H9 (cell line): Measurements from ENCODE around the gene PGM2L1. TPM values are rescaled to one million over a fixed set of nuclear protein-coding genes. Genes with fewer than 3 reads are reported as not detected.

Source experiments
- DNase-seq: peaks from one replicate; pipeline ENCODE4 v3.0.0-alpha.2; 2017
- H2AFZ ChIP-seq: one replicate; pipeline ENCODE4 v1.6.1; 2013; ENCODE audit warnings: mild to moderate bottlenecking, low read length, control low read depth, moderate library complexity
- H2AK5ac ChIP-seq: 2 replicates; pipeline ENCODE4 v1.6.1; 2013; ENCODE audit warnings: low read length, control low read depth, mixed read lengths; ENCODE audit not compliant: insufficient read length
- H2BK120ac ChIP-seq: one replicate; pipeline ENCODE4 v1.6.1; 2013; ENCODE audit warnings: low read depth, mild to moderate bottlenecking, low read length, control low read depth, inconsistent platforms; ENCODE audit not compliant: poor library complexity, severe bottlenecking
- H2BK12ac ChIP-seq: 2 replicates; pipeline ENCODE4 v1.6.1; 2013; ENCODE audit warnings: low read length, control low read depth, mixed read lengths, low read depth; ENCODE audit not compliant: insufficient read length
- H2BK15ac ChIP-seq: 2 replicates; pipeline ENCODE4 v1.6.1; 2013; ENCODE audit warnings: low read depth, low read length, control low read depth
- H2BK20ac ChIP-seq: one replicate; pipeline ENCODE4 v1.6.1; 2013; ENCODE audit warnings: low read depth, mild to moderate bottlenecking, low read length, control low read depth, inconsistent platforms; ENCODE audit not compliant: poor library complexity, severe bottlenecking
- H2BK5ac ChIP-seq: 2 replicates; pipeline ENCODE4 v1.6.1; 2013; ENCODE audit warnings: low read length, control low read depth, mixed read lengths; ENCODE audit not compliant: insufficient read length
- H3K14ac ChIP-seq: 2 replicates; pipeline ENCODE4 v1.6.1; 2013; ENCODE audit warnings: low read length, control low read depth; ENCODE audit not compliant: insufficient read depth
- H3K18ac ChIP-seq: 2 replicates; pipeline ENCODE4 v1.6.1; 2013; ENCODE audit warnings: low read depth, mild to moderate bottlenecking, mixed read lengths, low read length, control low read depth; ENCODE audit not compliant: insufficient read length
- H3K23ac ChIP-seq: 2 replicates; pipeline ENCODE4 v1.6.1; 2013; ENCODE audit warnings: low read length, control low read depth, mixed read lengths, low read depth; ENCODE audit not compliant: insufficient read length
- H3K23me2 ChIP-seq: 2 replicates; pipeline ENCODE4 v1.6.1; 2013; ENCODE audit warnings: low read depth, mild to moderate bottlenecking, mixed read lengths, low read length, control low read depth; ENCODE audit not compliant: insufficient read length, poor library complexity, severe bottlenecking
- H3K27ac ChIP-seq: 2 replicates; pipeline ENCODE4 v1.5.1; 2013; ENCODE audit warnings: low read length, control low read depth, mixed read lengths, low read depth; ENCODE audit not compliant: insufficient read length
- H3K27me3 ChIP-seq: 2 replicates; pipeline ENCODE4 v1.6.1; 2013; ENCODE audit warnings: low read length, control low read depth, inconsistent platforms; ENCODE audit not compliant: insufficient read depth
- H3K4ac ChIP-seq: 2 replicates; pipeline ENCODE4 v1.6.1; 2013; ENCODE audit warnings: low read depth, mild to moderate bottlenecking, control low read depth, inconsistent platforms, low read length, moderate library complexity
- H3K4me1 ChIP-seq: 2 replicates; pipeline ENCODE4 v1.6.1; 2013; ENCODE audit warnings: low read length, control low read depth, inconsistent platforms; ENCODE audit not compliant: insufficient read depth
- H3K4me2 ChIP-seq: 2 replicates; pipeline ENCODE4 v1.6.1; 2013; ENCODE audit warnings: low read length, control low read depth, mixed read lengths; ENCODE audit not compliant: insufficient read length, insufficient read depth
- H3K56ac ChIP-seq: 2 replicates; pipeline ENCODE4 v1.6.1; 2013; ENCODE audit warnings: low read depth, mild to moderate bottlenecking, mixed read lengths, low read length, control low read depth; ENCODE audit not compliant: insufficient read length
- H3K79me1 ChIP-seq: 2 replicates; pipeline ENCODE4 v1.6.1; 2013; ENCODE audit warnings: low read depth, mild to moderate bottlenecking, moderate library complexity, low read length, control low read depth, inconsistent platforms; ENCODE audit not compliant: insufficient read depth, poor library complexity, severe bottlenecking
- H3K79me2 ChIP-seq: 2 replicates; pipeline ENCODE4 v1.6.1; 2013; ENCODE audit warnings: low read length, control low read depth, inconsistent platforms; ENCODE audit not compliant: insufficient read depth
- H3K9ac ChIP-seq: 2 replicates; pipeline ENCODE4 v1.6.1; 2013; ENCODE audit warnings: low read length, control low read depth, mixed read lengths; ENCODE audit not compliant: insufficient read length; ENCODE audit errors: extremely low read depth
- H3K9me3 ChIP-seq: one replicate; pipeline ENCODE4 v1.6.1; 2013; ENCODE audit warnings: low read depth, low read length, inconsistent platforms; ENCODE audit not compliant: control insufficient read depth
- H3T11ph ChIP-seq: one replicate; pipeline ENCODE4 v1.6.1; 2013; ENCODE audit warnings: mild to moderate bottlenecking, low read length, control low read depth, inconsistent platforms
- H4K20me1 ChIP-seq: one replicate; pipeline ENCODE4 v1.6.1; 2013; ENCODE audit not compliant: control insufficient read depth, insufficient read length, insufficient read depth
- H4K5ac ChIP-seq: 2 replicates; pipeline ENCODE4 v1.6.1; 2013; ENCODE audit warnings: low read depth, mild to moderate bottlenecking, mixed read lengths, low read length, control low read depth; ENCODE audit not compliant: insufficient read length
- H4K8ac ChIP-seq: replicated peaks from 2 replicates; pipeline ENCODE4 v1.6.1; 2013; ENCODE audit warnings: low read length, control low read depth, mixed read lengths, low read depth; ENCODE audit not compliant: insufficient read length
- H4K91ac ChIP-seq: 2 replicates; pipeline ENCODE4 v1.6.1; 2013; ENCODE audit warnings: low read depth, mild to moderate bottlenecking, moderate library complexity, mixed read lengths, low read length, control low read depth; ENCODE audit not compliant: insufficient read length
- H3K27ac Mint-ChIP-seq, 3 experiments: 2 replicates in 2 of 3; 3 replicates in 1 of 3; pipeline ENCODE4 v1.8.0; 2020 to 2021; ENCODE audit warnings: mixed read lengths in 3 of 3, mild to moderate bottlenecking in 1 of 3, moderate library complexity in 1 of 3
- H3K27me3 Mint-ChIP-seq: 2 replicates; pipeline ENCODE4 v1.8.0; 2021; ENCODE audit warnings: low read depth, mild to moderate bottlenecking, moderate library complexity, mixed read lengths
- H3K36me3 Mint-ChIP-seq, 3 experiments: 2 replicates in 2 of 3; 3 replicates in 1 of 3; pipeline ENCODE4 v1.8.0; 2020 to 2021; ENCODE audit warnings: low read depth in 3 of 3, mixed read lengths in 3 of 3; ENCODE audit not compliant: insufficient read depth in 1 of 3
- H3K4me1 Mint-ChIP-seq, 2 experiments: 2 replicates each; pipeline ENCODE4 v1.8.0; 2020; ENCODE audit warnings: mixed read lengths in 2 of 2
- H3K4me3 Mint-ChIP-seq, 2 experiments: 2 replicates in 1 of 2; 3 replicates in 1 of 2; pipeline ENCODE4 v1.8.0; 2020 to 2021; ENCODE audit warnings: mild to moderate bottlenecking in 2 of 2, mixed read lengths in 2 of 2, moderate library complexity in 1 of 2
- H3K9me3 Mint-ChIP-seq, 2 experiments: 2 replicates in 1 of 2; 3 replicates in 1 of 2; pipeline ENCODE4 v1.8.0; 2020; ENCODE audit warnings: mild to moderate bottlenecking in 2 of 2, mixed read lengths in 2 of 2, moderate library complexity in 1 of 2
- WGBS: extraction: QIAGEN DNeasy Blood & Tissue Kit; methylation state at CpG from one replicate; pipeline ENCODE4 v1.1.7; 2013; ENCODE audit warnings: missing lambda C conversion rate, low lambda C conversion rate, mixed read lengths; ENCODE audit not compliant: insufficient read length; ENCODE audit errors: extremely low coverage; 5-methylcytosine and 5-hydroxymethylcytosine counted together
- total RNA-seq: library from RNA; stranded (reverse); gene quantifications from 2 replicates; pipeline ENCODE4 v1.2.1, GENCODE V29; 2021
- TF ChIP-seq, protein P1 (sequence below): fragments of 200-600 bp; sonication (generic); conservative IDR thresholded peaks from 3 replicates; pipeline ENCODE4 v1.8.0; 2021; ENCODE audit warnings: antibody characterized with exemption, mild to moderate bottlenecking

Gene PGM2L1
- total RNA-seq, 1 experiment from 2014 or later = 16.9 TPM

DNA sequence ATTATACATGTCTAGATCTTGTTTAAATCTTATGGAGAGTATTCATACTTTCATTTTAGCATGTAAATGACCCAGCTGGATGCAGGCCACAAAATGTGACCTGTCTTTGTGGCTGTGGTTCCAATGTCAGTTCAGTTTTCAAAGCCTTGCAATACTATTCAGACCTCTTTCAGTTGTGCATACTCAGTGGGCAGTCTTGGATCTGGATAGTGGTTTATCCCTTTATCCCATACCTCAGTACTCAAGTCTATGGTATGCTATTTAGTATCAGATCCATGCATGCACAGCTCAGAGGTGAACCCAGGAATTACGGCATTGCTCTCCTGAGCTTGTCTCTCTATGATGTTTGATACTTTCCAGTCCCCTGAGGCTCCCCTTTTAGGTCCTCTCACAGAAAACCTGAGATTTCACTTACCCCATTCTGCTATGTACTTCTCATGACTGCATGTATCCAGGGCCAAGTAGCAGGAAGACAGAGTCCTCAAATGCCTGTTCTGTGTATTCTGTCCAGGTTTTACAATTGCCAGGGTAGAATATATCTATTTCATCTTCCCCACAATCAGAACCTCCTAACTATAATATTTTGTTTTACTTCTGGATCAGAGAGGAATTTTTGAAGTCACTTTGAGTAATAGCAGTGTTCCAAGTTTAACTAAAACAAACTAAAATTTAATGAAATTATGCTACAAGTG, 79.8 kb downstream of the PGM2L1 start:
- Mint-ChIP-seq H3K27ac (no peak overlapping the region), H3K27me3 (peaks cover 19% of the 10 kb centered on the region), H3K36me3 (peaks cover 0 to 8% (median 4%) of the 10 kb centered on the region in 3 experiments; a peak in 2 of 7 replicates), H3K9me3 (peaks cover 15 to 19% of the 10 kb centered on the region in 2 experiments), H3K4me1 (peaks cover 4 to 9% of the 10 kb centered on the region in 2 experiments; a peak in 2 of 4 replicates), H3K4me3 (no peak overlapping the region)
- Histone ChIP-seq H4K20me1 (no peaks in the 10 kb centered on the region), H3K56ac (no peak overlapping the region), H2BK15ac (no peak overlapping the region), H3K4ac (no peak overlapping the region), H3K9me3 (no peaks in the 10 kb centered on the region), H2AK5ac (no peak overlapping the region), H2BK5ac (no peak overlapping the region), H3K18ac (no peak overlapping the region), H3K23me2 (no peaks in the 10 kb centered on the region), H3K9ac (no peak overlapping the region), H2BK20ac (no peak overlapping the region), H3K79me1 (no peaks in the 10 kb centered on the region), H3T11ph (no peak overlapping the region), H3K23ac (no peak overlapping the region), H4K8ac (no peak overlapping the region), H3K79me2 (no peaks in the 10 kb centered on the region; the same call in 1 of the 2 replicates), H2BK120ac (no peak overlapping the region), H3K14ac (no peak overlapping the region), H3K4me2 (no peak overlapping the region), H3K4me1 (no peaks in the 10 kb centered on the region), H2AFZ (no peak overlapping the region), H3K27ac (no peak overlapping the region), H2BK12ac (no peak overlapping the region), H4K91ac (no peak overlapping the region), H3K27me3 (no peaks in the 10 kb centered on the region), H4K5ac (no peak overlapping the region)
- WGBS = no CpG with 5 or more reads among the region's 1 CpG
- TF ChIP-seq, protein P1, sequence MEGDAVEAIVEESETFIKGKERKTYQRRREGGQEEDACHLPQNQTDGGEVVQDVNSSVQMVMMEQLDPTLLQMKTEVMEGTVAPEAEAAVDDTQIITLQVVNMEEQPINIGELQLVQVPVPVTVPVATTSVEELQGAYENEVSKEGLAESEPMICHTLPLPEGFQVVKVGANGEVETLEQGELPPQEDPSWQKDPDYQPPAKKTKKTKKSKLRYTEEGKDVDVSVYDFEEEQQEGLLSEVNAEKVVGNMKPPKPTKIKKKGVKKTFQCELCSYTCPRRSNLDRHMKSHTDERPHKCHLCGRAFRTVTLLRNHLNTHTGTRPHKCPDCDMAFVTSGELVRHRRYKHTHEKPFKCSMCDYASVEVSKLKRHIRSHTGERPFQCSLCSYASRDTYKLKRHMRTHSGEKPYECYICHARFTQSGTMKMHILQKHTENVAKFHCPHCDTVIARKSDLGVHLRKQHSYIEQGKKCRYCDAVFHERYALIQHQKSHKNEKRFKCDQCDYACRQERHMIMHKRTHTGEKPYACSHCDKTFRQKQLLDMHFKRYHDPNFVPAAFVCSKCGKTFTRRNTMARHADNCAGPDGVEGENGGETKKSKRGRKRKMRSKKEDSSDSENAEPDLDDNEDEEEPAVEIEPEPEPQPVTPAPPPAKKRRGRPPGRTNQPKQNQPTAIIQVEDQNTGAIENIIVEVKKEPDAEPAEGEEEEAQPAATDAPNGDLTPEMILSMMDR = no peak
- no peak for DNase-seq
